A549 (cell line): ENCODE data around the gene MDFIC.

ENCODE experiments used
- CEBPB ChIP-seq, 2 experiments: fragments of >200 bp in 1 of 2; sonication (Bioruptor Twin) in 1 of 2; formaldehyde crosslinking in 1 of 2; IDR thresholded peaks; 2 replicates each; pipeline ENCODE4 v1.6.1; 2012 to 2016
- GATA3 ChIP-seq: IDR thresholded peaks from 2 replicates; pipeline ENCODE4 v1.6.1; 2012; ENCODE audit warnings: borderline replicate concordance
- JUNB ChIP-seq: fragments of >200 bp; sonication (Bioruptor Twin); formaldehyde crosslinking; IDR thresholded peaks from 2 replicates; pipeline ENCODE4 v1.6.1; 2016
- MAZ ChIP-seq: fragments of 150-350 bp; IDR thresholded peaks from 2 replicates; pipeline ENCODE4 v1.6.1; 2014; ENCODE audit warnings: antibody characterized with exemption, low read depth, low read length, borderline replicate concordance
- POLR2A ChIP-seq: IDR thresholded peaks from 2 replicates; pipeline ENCODE4 v1.6.1; 2012; ENCODE audit warnings: mild to moderate bottlenecking, low read length
- POLR2AphosphoS2 ChIP-seq: conservative IDR thresholded peaks from 2 replicates; pipeline ENCODE4 v1.6.1; 2012; ENCODE audit warnings: low read length, improper control_type of control experiment, inconsistent platforms
- RARB ChIP-seq: fragments of 250-450 bp; sonication (Bioruptor Pico); IDR thresholded peaks from 2 replicates; pipeline ENCODE4 v1.8.0; 2021; ENCODE audit warnings: mild to moderate bottlenecking, moderate library complexity
- SREBF2 ChIP-seq: fragments of 450-650 bp; IDR thresholded peaks from 2 replicates; pipeline ENCODE4 v1.6.1; 2014; ENCODE audit warnings: mild to moderate bottlenecking, moderate library complexity
- TP53 ChIP-seq: fragments of 250-450 bp; sonication (Bioruptor Pico); IDR thresholded peaks from 2 replicates; pipeline ENCODE4 v1.5.0; 2021; ENCODE audit warnings: mild to moderate bottlenecking, moderate library complexity
- TF ChIP-seq, protein P1 (sequence below): fragments of 450-650 bp; IDR thresholded peaks from 2 replicates; pipeline ENCODE4 v1.6.1; 2014; ENCODE audit warnings: antibody characterized with exemption
- TF ChIP-seq, protein P2 (sequence below): fragments of >200 bp; sonication (Bioruptor Twin); formaldehyde crosslinking; IDR thresholded peaks from 3 replicates; pipeline ENCODE4 v1.5.1; 2016
- TF ChIP-seq, protein P3 (sequence below): IDR thresholded peaks from 2 replicates; pipeline ENCODE4 v1.6.1; 2012; ENCODE audit warnings: low read depth, borderline replicate concordance

DNA sequence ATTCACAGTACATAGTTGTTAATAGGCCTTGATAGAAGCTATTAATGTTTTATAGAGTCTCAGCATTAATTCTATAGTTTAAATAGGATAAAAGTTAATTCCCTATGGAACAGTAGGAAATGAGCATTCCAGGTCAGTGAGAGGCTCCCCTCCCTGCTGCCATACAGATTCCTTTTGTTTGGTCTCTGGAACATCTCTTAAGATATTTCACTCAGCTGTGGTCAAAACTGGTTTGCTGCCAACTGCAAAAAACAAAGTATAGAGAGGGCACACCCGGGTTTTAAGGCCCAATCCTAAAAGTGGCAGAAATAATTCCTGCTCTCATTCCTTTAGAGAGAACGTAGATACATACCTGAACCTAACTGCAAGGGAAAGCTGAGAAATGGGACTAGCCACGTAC, 51.3 kb downstream of the MDFIC start:
- TF ChIP-seq POLR2A (no peak), GATA3 (no peak), JUNB (no peak), CEBPB (IDR thresholded peaks at IDR 0.05) (no peak), MAZ (no peak), POLR2AphosphoS2 (no peak), SREBF2 (no peak), RARB (no peak), TP53 (CRISPR knock-in tag) (no peak)
- TF ChIP-seq, protein P1, sequence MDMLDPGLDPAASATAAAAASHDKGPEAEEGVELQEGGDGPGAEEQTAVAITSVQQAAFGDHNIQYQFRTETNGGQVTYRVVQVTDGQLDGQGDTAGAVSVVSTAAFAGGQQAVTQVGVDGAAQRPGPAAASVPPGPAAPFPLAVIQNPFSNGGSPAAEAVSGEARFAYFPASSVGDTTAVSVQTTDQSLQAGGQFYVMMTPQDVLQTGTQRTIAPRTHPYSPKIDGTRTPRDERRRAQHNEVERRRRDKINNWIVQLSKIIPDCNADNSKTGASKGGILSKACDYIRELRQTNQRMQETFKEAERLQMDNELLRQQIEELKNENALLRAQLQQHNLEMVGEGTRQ, result no peak
- TF ChIP-seq, protein P2, sequence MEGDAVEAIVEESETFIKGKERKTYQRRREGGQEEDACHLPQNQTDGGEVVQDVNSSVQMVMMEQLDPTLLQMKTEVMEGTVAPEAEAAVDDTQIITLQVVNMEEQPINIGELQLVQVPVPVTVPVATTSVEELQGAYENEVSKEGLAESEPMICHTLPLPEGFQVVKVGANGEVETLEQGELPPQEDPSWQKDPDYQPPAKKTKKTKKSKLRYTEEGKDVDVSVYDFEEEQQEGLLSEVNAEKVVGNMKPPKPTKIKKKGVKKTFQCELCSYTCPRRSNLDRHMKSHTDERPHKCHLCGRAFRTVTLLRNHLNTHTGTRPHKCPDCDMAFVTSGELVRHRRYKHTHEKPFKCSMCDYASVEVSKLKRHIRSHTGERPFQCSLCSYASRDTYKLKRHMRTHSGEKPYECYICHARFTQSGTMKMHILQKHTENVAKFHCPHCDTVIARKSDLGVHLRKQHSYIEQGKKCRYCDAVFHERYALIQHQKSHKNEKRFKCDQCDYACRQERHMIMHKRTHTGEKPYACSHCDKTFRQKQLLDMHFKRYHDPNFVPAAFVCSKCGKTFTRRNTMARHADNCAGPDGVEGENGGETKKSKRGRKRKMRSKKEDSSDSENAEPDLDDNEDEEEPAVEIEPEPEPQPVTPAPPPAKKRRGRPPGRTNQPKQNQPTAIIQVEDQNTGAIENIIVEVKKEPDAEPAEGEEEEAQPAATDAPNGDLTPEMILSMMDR, result no peak
- TF ChIP-seq, protein P3, sequence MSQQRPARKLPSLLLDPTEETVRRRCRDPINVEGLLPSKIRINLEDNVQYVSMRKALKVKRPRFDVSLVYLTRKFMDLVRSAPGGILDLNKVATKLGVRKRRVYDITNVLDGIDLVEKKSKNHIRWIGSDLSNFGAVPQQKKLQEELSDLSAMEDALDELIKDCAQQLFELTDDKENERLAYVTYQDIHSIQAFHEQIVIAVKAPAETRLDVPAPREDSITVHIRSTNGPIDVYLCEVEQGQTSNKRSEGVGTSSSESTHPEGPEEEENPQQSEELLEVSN, result no peak
